GM12874 (cell line): ENCODE data around the gene PFKP.
A peak's percentile ranks its signal among the peaks of the same experiment; 100 is the strongest.

Experiments
- CTCF ChIP-seq: IDR thresholded peaks from 2 replicates; pipeline ENCODE4 v1.5.1; 2011; ENCODE audit warnings: low read depth, mild to moderate bottlenecking, control low read depth, low read length, moderate library complexity; ENCODE audit not compliant: insufficient read depth

Gene PFKP

GRCh38 chr10:3116508-3117100, 49.3 kb downstream of the PFKP start:
- no peak for TF ChIP-seq CTCF

- TF ChIP-seq CTCF = no peak
Observed at GRCh38 chr10:3117486-3117885, 50.1 kb downstream of the PFKP start.

- no peak for TF ChIP-seq CTCF
Observed at GRCh38 chr10:3118641-3119091, 51.3 kb downstream of the PFKP start.

GRCh38 chr10:3119796-3120459, 52.6 kb downstream of the PFKP start:
- TF ChIP-seq CTCF = peak; percentile 41; the same call in 1 of the 2 replicates

- TF ChIP-seq CTCF = no peak
Observed at GRCh38 chr10:3122034-3122433, 54.7 kb downstream of the PFKP start.

- TF ChIP-seq CTCF = no peak
Observed at GRCh38 chr10:3122486-3123205, 55.3 kb downstream of the PFKP start.

- TF ChIP-seq CTCF = no peak
Observed at GRCh38 chr10:3123571-3124411, 56.4 kb downstream of the PFKP start.
